ENCODE results near the gene ROBO1. TPM values are rescaled to one million over a fixed set of nuclear protein-coding genes. Genes with fewer than 3 reads are reported as not detected.

Gene ROBO1
- total RNA-seq, 1 donor from 2014 or later, result 169 TPM

DNA sequence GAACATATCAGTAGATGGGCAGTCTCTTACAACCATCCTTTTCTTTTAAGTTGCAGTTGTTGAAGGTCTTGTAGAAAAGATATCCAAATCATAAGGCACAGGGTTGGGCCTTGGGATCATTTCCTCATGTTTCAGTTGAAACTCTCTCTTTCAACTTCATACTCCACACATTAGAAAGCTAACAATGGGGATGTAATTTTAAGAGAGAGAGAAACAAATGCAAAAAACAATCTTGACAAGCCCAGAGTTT, 747.9 kb downstream of the ROBO1 start:
- Histone ChIP-seq H3K27ac (no peak overlapping the region), H3K36me3 (no peaks in the 10 kb centered on the region)
- H3K27me3 Mint-ChIP-seq (ENCODE audit: insufficient read depth, low read depth), result no peaks in the 10 kb centered on the region

GRCh38 chr3:79019137-79019923, 748.5 kb downstream of the ROBO1 start:
- Mint-ChIP-seq H3K9me3 (no peaks in the 10 kb centered on the region), H3K27me3 (ENCODE audit: insufficient read depth, low read depth) (no peaks in the 10 kb centered on the region), H3K36me3 (no peaks in the 10 kb centered on the region), H3K27ac (peak overlapping the region; percentile 100), H3K4me1 (peaks cover 20% of the 10 kb centered on the region), H3K4me3 (no peak overlapping the region)
- peak; percentile 90 for DNase-seq (ENCODE audit: low spot score)
- Histone ChIP-seq H3K79me2 (ENCODE audit: low read depth) (peaks cover 64% of the 10 kb centered on the region), H2AFZ (replicated peaks) (peak overlapping the region; percentile 93), H3K4me3 (peak overlapping the region; percentile 82), H3K36me3 (no peaks in the 10 kb centered on the region), H3K4me1 (peaks cover 20% of the 10 kb centered on the region), H3K9me3 (ENCODE audit: low read depth) (no peaks in the 10 kb centered on the region), H3F3A (ENCODE audit: low read depth) (peaks cover 14% of the 10 kb centered on the region), H3K4me2 (peak overlapping the region; percentile 94), H3K27ac (peak overlapping the region; percentile 98), H3K9ac (peak overlapping the region; percentile 88), H4K20me1 (ENCODE audit: low read depth) (peaks cover 41% of the 10 kb centered on the region), H3K27me3 (no peaks in the 10 kb centered on the region)
- TF ChIP-seq, protein P1, sequence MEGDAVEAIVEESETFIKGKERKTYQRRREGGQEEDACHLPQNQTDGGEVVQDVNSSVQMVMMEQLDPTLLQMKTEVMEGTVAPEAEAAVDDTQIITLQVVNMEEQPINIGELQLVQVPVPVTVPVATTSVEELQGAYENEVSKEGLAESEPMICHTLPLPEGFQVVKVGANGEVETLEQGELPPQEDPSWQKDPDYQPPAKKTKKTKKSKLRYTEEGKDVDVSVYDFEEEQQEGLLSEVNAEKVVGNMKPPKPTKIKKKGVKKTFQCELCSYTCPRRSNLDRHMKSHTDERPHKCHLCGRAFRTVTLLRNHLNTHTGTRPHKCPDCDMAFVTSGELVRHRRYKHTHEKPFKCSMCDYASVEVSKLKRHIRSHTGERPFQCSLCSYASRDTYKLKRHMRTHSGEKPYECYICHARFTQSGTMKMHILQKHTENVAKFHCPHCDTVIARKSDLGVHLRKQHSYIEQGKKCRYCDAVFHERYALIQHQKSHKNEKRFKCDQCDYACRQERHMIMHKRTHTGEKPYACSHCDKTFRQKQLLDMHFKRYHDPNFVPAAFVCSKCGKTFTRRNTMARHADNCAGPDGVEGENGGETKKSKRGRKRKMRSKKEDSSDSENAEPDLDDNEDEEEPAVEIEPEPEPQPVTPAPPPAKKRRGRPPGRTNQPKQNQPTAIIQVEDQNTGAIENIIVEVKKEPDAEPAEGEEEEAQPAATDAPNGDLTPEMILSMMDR (IDR thresholded peaks at IDR 0.05), result no peak

More for the DNA sequence above, 747.9 kb downstream of the ROBO1 start:
- Histone ChIP-seq H3K4me3 (peak overlapping the region; percentile 82), H3K4me2 (peak overlapping the region; percentile 94), H3K79me2 (ENCODE audit: low read depth) (peaks cover 59% of the 10 kb centered on the region), H2AFZ (replicated peaks) (peak overlapping the region; percentile 93), H3K9me3 (ENCODE audit: low read depth) (no peaks in the 10 kb centered on the region), H4K20me1 (ENCODE audit: low read depth) (peaks cover 36% of the 10 kb centered on the region), H3K27me3 (no peaks in the 10 kb centered on the region), H3K4me1 (peaks cover 16% of the 10 kb centered on the region), H3K9ac (no peak overlapping the region), H3F3A (ENCODE audit: low read depth) (peaks cover 14% of the 10 kb centered on the region)
- TF ChIP-seq EZH2 (IDR thresholded peaks at IDR 0.05), result no peak
- TF ChIP-seq, protein P1 (IDR thresholded peaks at IDR 0.05), result no peak
- TF ChIP-seq EZH2phosphoT487 (IDR thresholded peaks at IDR 0.05), result no peak
- H3K4me3 Mint-ChIP-seq, result no peak overlapping the region
- no peaks in the 10 kb centered on the region for H3K9me3 Mint-ChIP-seq
- H3K27ac Mint-ChIP-seq, result peak overlapping the region; percentile 100
- no peak for DNase-seq (ENCODE audit: low spot score)
- peaks cover 18% of the 10 kb centered on the region for H3K4me1 Mint-ChIP-seq
- H3K36me3 Mint-ChIP-seq, result no peaks in the 10 kb centered on the region

GRCh38 chr3:79018671-79019136, 749.1 kb downstream of the ROBO1 start:
- Histone ChIP-seq H3K79me2 (ENCODE audit: low read depth) (peaks cover 70% of the 10 kb centered on the region), H4K20me1 (ENCODE audit: low read depth) (peaks cover 47% of the 10 kb centered on the region), H3K4me1 (peaks cover 26% of the 10 kb centered on the region), H2AFZ (replicated peaks) (no peak overlapping the region), H3K9ac (peak overlapping the region; percentile 88), H3K36me3 (no peaks in the 10 kb centered on the region), H3K4me2 (peak overlapping the region; percentile 94), H3K27ac (peak overlapping the region; percentile 98), H3K27me3 (no peaks in the 10 kb centered on the region), H3K9me3 (ENCODE audit: low read depth) (no peaks in the 10 kb centered on the region), H3K4me3 (peak overlapping the region; percentile 82), H3F3A (ENCODE audit: low read depth) (peaks cover 18% of the 10 kb centered on the region)
- no peak overlapping the region for H3K27ac Mint-ChIP-seq
- DNase-seq (ENCODE audit: low spot score), result peak; percentile 77
- H3K27me3 Mint-ChIP-seq (ENCODE audit: insufficient read depth, low read depth), result no peaks in the 10 kb centered on the region
- H3K9me3 Mint-ChIP-seq, result no peaks in the 10 kb centered on the region
- TF ChIP-seq EZH2 (IDR thresholded peaks at IDR 0.05) (no peak), EZH2phosphoT487 (IDR thresholded peaks at IDR 0.05) (no peak)
- TF ChIP-seq, protein P1 (IDR thresholded peaks at IDR 0.05), result no peak
- no peak overlapping the region for H3K4me3 Mint-ChIP-seq
- H3K4me1 Mint-ChIP-seq, result peaks cover 27% of the 10 kb centered on the region
- no peaks in the 10 kb centered on the region for H3K36me3 Mint-ChIP-seq
